Left lung (tissue), 10 donors: Measurements from ENCODE around the gene CYP1A1. TPM values are rescaled to one million over a fixed set of nuclear protein-coding genes. Genes with fewer than 3 reads are reported as not detected.
"Not testable (repeated sequence)": the region's sequence is repeated elsewhere in the genome, so short reads cannot be mapped to it uniquely, and the experiment has no call there.

ENCODE experiments used
- ATAC-seq: fragments of 200-7000 bp; cut with Tn5 transposase; one replicate; pipeline ENCODE4 v1.9.1; 2020; ENCODE audit warnings: moderate library complexity
- DNase-seq, 4 donors: peaks; one replicate each; pipeline ENCODE4 v3.0.0-alpha.2; 2013 to 2020
- H3K27ac ChIP-seq, 2 donors: fragments of 200-600 bp; sonication (generic) in 1 of 2; one replicate each; pipeline versions ENCODE4 v1.5.0 to v1.8.0; 2020 to 2021
- H3K27me3 ChIP-seq, 2 donors: fragments of 200-600 bp; sonication (generic) in 1 of 2; one replicate each; pipeline versions ENCODE4 v1.5.0 to v1.8.0; 2020 to 2021
- H3K36me3 ChIP-seq, 2 donors: fragments of 200-600 bp; sonication (generic) in 1 of 2; one replicate each; pipeline versions ENCODE4 v1.5.0 to v1.8.0; 2020 to 2021
- H3K4me1 ChIP-seq, 2 donors: fragments of 200-600 bp; one replicate each; pipeline ENCODE4 v1.8.0; 2021
- H3K4me3 ChIP-seq, 2 donors: fragments of 200-600 bp; sonication (generic) in 1 of 2; one replicate each; pipeline versions ENCODE4 v1.5.0 to v1.8.0; 2020 to 2021; ENCODE audit warnings: mild to moderate bottlenecking in 1 of 2
- H3K9me3 ChIP-seq, 2 donors: fragments of 200-600 bp; sonication (generic) in 1 of 2; one replicate each; pipeline versions ENCODE4 v1.5.0 to v1.8.0; 2020 to 2021
- intact Hi-C, 2 donors: fragments of 100-400 bp; cut with DNase I; formaldehyde crosslinking; loops; one replicate each; pipeline versions ENCODE4 v1.11.2 to v1.14.2; 2022
- polyA plus RNA-seq, 6 donors: library from polyadenylated mRNA; unstranded; fragments of 120-200 nt; gene quantifications; one replicate each; pipeline ENCODE4 v1.2.1, GENCODE V29; 2013; ENCODE audit not compliant: insufficient read length in 6 of 6
- total RNA-seq, 2 donors: library from RNA; stranded (reverse); fragmentation: NEBNext Ultra II Directional; extraction: Animal tissue kit (Norgen Biotek cat#: 25700); gene quantifications; one replicate each; pipeline ENCODE4 v1.2.1, GENCODE V29; 2021
- TF ChIP-seq, protein P1 (sequence below), 2 donors: fragments of 200-600 bp; sonication (generic) in 1 of 2; IDR thresholded peaks; one replicate each; pipeline versions ENCODE4 v1.5.0 to v1.8.0; 2021; ENCODE audit warnings: antibody characterized with exemption in 2 of 2
- donor health status: DM: no; HTN: yes; CAD: no.
- donor health status: DM: no; HTN: no; CAD: no.

CYP1A1 gene
- total and polyA plus RNA-seq, 8 donors = 0.31 to 1.4 (median 0.86) TPM; not detected in 2

GRCh38 chr15:74742422-74742821, 17.1 kb upstream of the CYP1A1 start:
- intact Hi-C loops = no loop called here
- H3K27me3 ChIP-seq = no peaks in the 10 kb centered on the region
- TF ChIP-seq, protein P1, sequence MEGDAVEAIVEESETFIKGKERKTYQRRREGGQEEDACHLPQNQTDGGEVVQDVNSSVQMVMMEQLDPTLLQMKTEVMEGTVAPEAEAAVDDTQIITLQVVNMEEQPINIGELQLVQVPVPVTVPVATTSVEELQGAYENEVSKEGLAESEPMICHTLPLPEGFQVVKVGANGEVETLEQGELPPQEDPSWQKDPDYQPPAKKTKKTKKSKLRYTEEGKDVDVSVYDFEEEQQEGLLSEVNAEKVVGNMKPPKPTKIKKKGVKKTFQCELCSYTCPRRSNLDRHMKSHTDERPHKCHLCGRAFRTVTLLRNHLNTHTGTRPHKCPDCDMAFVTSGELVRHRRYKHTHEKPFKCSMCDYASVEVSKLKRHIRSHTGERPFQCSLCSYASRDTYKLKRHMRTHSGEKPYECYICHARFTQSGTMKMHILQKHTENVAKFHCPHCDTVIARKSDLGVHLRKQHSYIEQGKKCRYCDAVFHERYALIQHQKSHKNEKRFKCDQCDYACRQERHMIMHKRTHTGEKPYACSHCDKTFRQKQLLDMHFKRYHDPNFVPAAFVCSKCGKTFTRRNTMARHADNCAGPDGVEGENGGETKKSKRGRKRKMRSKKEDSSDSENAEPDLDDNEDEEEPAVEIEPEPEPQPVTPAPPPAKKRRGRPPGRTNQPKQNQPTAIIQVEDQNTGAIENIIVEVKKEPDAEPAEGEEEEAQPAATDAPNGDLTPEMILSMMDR (IDR thresholded peaks at IDR 0.05) = no peak
- ATAC-seq = no peak
- H3K4me1 ChIP-seq = no peaks in the 10 kb centered on the region
- H3K27ac ChIP-seq = no peak overlapping the region
- H3K36me3 ChIP-seq = no peaks in the 10 kb centered on the region
- H3K9me3 ChIP-seq = peaks cover 0 to 5% of the 10 kb centered on the region in 2 donors
- H3K4me3 ChIP-seq = no peak overlapping the region
- no peak for DNase-seq

DNA sequence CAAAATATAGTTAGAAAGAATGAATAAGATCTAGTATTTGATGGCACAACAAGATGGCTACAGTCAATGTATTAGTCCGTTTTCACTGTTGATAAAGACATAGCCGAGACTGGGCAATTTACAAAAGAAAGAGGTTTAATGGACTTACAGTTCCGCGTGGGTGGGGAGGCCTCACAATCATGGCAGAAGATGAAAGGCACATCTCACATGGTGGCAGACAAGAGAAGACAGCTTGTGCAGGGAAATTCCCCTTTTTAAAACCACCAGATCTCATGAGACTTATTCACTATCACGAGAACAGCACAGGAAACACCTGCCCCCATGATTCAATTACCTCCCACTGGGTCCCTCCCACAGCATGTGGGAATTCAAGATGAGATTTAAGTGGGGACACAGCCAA, 12.9 kb upstream of the CYP1A1 start:
- not testable (repeated sequence) for H3K36me3 ChIP-seq

DNA sequence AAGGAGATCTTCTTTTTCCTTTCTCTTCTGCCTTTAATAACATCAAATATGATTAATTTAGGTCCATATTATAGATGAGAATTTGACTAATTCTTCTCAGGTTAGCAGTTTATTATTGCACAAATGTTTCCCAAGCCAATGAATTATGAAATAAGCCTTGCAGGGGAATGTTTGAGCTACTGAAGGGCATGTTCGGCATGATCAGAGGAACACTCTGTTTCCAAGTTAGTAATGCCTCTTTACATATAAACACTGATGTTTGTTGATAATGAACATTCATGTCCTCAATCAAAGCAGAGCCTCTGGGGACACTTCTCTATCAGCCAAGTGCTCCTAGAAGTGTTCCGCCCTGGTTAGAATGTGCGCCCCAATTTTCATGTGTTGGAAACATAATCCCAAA, 10.0 kb upstream of the CYP1A1 start:
- intact Hi-C loops = no loop called here
- TF ChIP-seq, protein P1 (IDR thresholded peaks at IDR 0.05) = no peak
- Histone ChIP-seq H3K27ac (no peak overlapping the region), H3K27me3 (peaks cover 0 to 10% of the 10 kb centered on the region in 2 donors), H3K36me3 (no peaks in the 10 kb centered on the region), H3K4me3 (no peak overlapping the region), H3K4me1 (no peaks in the 10 kb centered on the region), H3K9me3 (no peaks in the 10 kb centered on the region)
- DNase-seq (no peak), ATAC-seq (no peak)

More for the DNA sequence above, 12.9 kb upstream of the CYP1A1 start:
- intact Hi-C loops, ATAC-seq, DNase-seq, H3K4me3 ChIP-seq, H3K27me3 ChIP-seq, H3K9me3 ChIP-seq, H3K27ac ChIP-seq, H3K4me1 ChIP-seq: not testable (repeated sequence)

DNA sequence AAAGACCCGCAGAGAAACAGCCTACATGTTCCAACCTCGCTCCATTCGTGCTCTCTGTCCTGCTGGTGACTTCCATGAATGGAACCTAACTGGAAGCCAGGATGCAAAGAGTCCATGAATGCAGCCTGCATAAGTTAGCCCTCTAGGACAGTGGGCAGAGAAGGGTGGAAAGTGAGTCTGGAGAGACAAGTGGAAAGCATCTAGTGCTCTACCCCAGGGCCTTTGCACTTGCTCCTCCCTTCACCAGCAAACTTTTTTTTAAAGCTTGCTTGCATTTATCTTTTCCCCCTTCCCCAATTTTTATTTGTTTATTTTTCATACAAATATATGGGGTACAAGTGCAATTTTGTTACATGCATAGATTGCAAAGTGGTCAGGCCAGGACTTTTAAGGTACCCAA, 7.9 kb upstream of the CYP1A1 start:
- TF ChIP-seq, protein P1 (IDR thresholded peaks at IDR 0.05) = no peak
- Histone ChIP-seq H3K4me3 (no peak overlapping the region), H3K36me3 (no peaks in the 10 kb centered on the region), H3K9me3 (no peaks in the 10 kb centered on the region), H3K27ac (no peak overlapping the region), H3K4me1 (no peaks in the 10 kb centered on the region), H3K27me3 (peaks cover 0 to 11% of the 10 kb centered on the region in 2 donors)
- intact Hi-C loops = no loop called here
- no peak for ATAC-seq
- no peak for DNase-seq

DNA sequence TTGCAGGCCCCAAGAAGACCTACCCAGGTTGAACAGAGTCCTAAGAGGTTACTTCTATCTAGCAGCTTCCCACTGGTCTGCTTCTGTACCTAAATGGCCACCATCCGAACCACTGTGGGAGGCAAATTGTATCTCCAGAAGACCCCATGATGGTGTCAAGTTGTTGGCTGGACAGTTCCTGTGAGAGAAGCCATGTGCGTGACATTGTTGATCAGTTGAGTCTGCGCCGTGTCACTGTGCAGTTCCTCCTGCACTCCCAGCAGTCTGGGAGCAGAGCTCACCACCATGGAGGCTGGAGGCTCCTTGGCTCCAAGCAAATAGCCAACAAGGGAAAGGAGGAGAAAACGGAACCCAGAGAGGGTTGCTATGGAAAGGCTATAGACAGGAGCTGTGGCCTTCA, 7.5 kb upstream of the CYP1A1 start:
- intact Hi-C loops = no loop called here
- H3K9me3 ChIP-seq = no peaks in the 10 kb centered on the region
- H3K4me3 ChIP-seq = no peak overlapping the region
- DNase-seq (no peak), ATAC-seq (no peak)
- peaks cover 0 to 16% of the 10 kb centered on the region in 2 donors for H3K27me3 ChIP-seq
- H3K27ac ChIP-seq = no peak overlapping the region
- TF ChIP-seq, protein P1 (IDR thresholded peaks at IDR 0.05) = no peak
- H3K4me1 ChIP-seq = no peaks in the 10 kb centered on the region
- no peaks in the 10 kb centered on the region for H3K36me3 ChIP-seq

DNA sequence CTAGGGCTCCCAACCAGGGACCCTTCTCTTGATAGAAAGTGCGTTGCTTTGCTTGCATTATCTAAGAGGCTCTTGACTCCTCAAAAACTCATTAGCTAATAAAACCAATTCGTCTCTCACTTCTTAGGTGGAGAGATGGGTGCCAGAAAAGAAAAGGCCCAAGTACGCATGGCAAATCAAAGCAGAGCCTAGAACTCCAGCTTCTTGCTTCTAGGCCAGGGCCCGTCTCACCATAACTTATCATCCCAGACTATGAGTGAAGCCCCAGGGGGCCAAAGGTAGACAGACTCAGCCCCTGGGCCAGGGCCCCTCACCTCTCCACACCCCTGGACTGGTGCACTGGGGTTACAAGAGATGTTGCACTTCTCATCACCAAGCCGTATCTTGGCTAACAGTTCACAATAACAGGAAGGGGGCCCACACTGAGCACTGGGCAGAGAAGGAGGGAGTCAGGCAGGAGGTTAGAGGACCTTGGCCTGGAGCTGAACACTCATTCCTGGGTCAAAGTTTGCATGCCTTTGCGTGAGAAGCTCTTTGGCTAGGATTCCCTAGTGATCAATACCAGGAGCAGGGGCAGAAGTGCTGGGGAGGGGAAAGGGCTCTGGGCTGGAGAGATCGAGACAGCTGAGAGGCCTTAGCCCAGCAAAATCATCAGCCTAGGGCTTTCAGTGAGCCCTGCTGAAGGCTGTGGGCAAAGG, 5.4 kb upstream of the CYP1A1 start:
- Histone ChIP-seq H3K27me3 (peaks cover 15 to 30% of the 10 kb centered on the region in 2 donors), H3K27ac (no peak overlapping the region), H3K9me3 (no peaks in the 10 kb centered on the region), H3K36me3 (no peaks in the 10 kb centered on the region), H3K4me3 (no peak overlapping the region), H3K4me1 (peaks cover 0 to 14% of the 10 kb centered on the region in 2 donors)
- intact Hi-C loops = no loop called here
- TF ChIP-seq, protein P1 (IDR thresholded peaks at IDR 0.05) = no peak
- no peak for ATAC-seq
- DNase-seq = no peak

GRCh38 chr15:74729372-74729771, 4.0 kb upstream of the CYP1A1 start:
- H3K27ac ChIP-seq, H3K4me3 ChIP-seq, H3K9me3 ChIP-seq, DNase-seq, intact Hi-C loops, ATAC-seq, H3K36me3 ChIP-seq: not testable (repeated sequence)
- Histone ChIP-seq H3K27me3 (peaks cover 15 to 44% of the 10 kb centered on the region in 2 donors), H3K4me1 (peaks cover 0 to 18% of the 10 kb centered on the region in 2 donors)

DNA sequence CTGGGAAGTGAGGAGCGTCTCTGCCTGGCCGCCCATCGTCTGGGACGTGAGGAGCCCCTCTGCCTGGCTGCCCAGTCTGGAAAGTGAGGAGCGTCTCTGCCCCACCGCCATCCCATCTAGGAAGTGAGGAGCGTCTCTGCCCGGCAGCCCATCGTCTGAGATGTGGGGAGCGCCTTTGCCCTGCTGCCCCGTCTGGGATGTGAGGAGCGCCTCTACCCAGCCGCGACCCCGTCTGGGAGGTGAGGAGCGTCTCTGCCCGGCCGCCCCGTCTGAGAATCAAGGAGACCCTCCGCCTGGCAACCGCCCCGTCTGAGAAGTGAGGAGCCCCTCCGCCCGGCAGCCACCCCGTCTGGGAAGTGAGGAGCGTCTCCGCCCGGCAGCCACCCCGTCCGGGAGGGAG, 3.4 kb upstream of the CYP1A1 start:
- intact Hi-C loops, DNase-seq, H3K36me3 ChIP-seq: not testable (repeated sequence)

More for the DNA sequence above, 3.4 kb upstream of the CYP1A1 start:
- not testable (repeated sequence) for H3K27ac ChIP-seq, H3K4me3 ChIP-seq, H3K9me3 ChIP-seq, ATAC-seq
- peaks cover 15 to 48% of the 10 kb centered on the region in 2 donors for H3K27me3 ChIP-seq
- H3K4me1 ChIP-seq = peaks cover 0 to 18% of the 10 kb centered on the region in 2 donors
